Subcutaneous abdominal adipose tissue (tissue), 5 donors: ENCODE data around the gene SHROOM3.

ENCODE experiments used
- H3K27ac ChIP-seq: one replicate; pipeline ENCODE4 v1.7.0; 2013; ENCODE audit warnings: low read depth, mild to moderate bottlenecking, inconsistent platforms, low read length, moderate library complexity
- H3K27me3 ChIP-seq, 5 donors: one replicate each; pipeline ENCODE4 v1.7.0; 2013; ENCODE audit warnings: low read length in 5 of 5, inconsistent platforms in 1 of 5; ENCODE audit not compliant: control insufficient read depth in 5 of 5, insufficient read depth in 4 of 5
- H3K36me3 ChIP-seq, 5 donors: one replicate each; pipeline ENCODE4 v1.7.0; 2013; ENCODE audit warnings: low read length in 5 of 5; ENCODE audit not compliant: control insufficient read depth in 5 of 5, insufficient read depth in 5 of 5
- H3K4me1 ChIP-seq, 5 donors: one replicate each; pipeline ENCODE4 v1.7.0; 2013; ENCODE audit warnings: low read length in 5 of 5, mild to moderate bottlenecking in 3 of 5, moderate library complexity in 1 of 5; ENCODE audit not compliant: control insufficient read depth in 5 of 5, insufficient read depth in 5 of 5
- H3K4me3 ChIP-seq, 5 donors: one replicate each; pipeline ENCODE4 v1.7.0; 2013; ENCODE audit warnings: low read length in 5 of 5, low read depth in 1 of 5
- H3K9ac ChIP-seq, 5 donors: one replicate each; pipeline ENCODE4 v1.7.0; 2013; ENCODE audit warnings: low read length in 5 of 5, mild to moderate bottlenecking in 4 of 5, moderate library complexity in 3 of 5
- H3K9me3 ChIP-seq, 5 donors: one replicate each; pipeline ENCODE4 v1.7.0; 2013; ENCODE audit warnings: low read length in 5 of 5; ENCODE audit not compliant: control insufficient read depth in 5 of 5
- donor health status: healthy.
- donor health status: healthy.
- donor health status: healthy.
- donor health status: healthy.
- donor health status: healthy.

SHROOM3 gene

GRCh38 chr4:76572224-76572623, 137.2 kb downstream of the SHROOM3 start:
- H3K27ac ChIP-seq = no peak overlapping the region

GRCh38 chr4:76576824-76577223, 141.8 kb downstream of the SHROOM3 start:
- Histone ChIP-seq H3K4me1 (peaks cover 0 to 6% (median 2%) of the 10 kb centered on the region in 5 donors), H3K4me3 (no peak overlapping the region), H3K27ac (no peak overlapping the region), H3K36me3 (no peaks in the 10 kb centered on the region), H3K9me3 (no peaks in the 10 kb centered on the region), H3K9ac (no peak overlapping the region), H3K27me3 (peaks cover 0 to 5% (median 0%) of the 10 kb centered on the region in 5 donors)

More at GRCh38 chr4:76572224-76572623, 137.2 kb downstream of the SHROOM3 start:
- Histone ChIP-seq H3K4me3 (no peak overlapping the region), H3K4me1 (peaks cover 0 to 9% (median 2%) of the 10 kb centered on the region in 5 donors), H3K9me3 (no peaks in the 10 kb centered on the region), H3K27me3 (no peaks in the 10 kb centered on the region), H3K9ac (no peak overlapping the region), H3K36me3 (no peaks in the 10 kb centered on the region)

- no peak overlapping the region for H3K9ac ChIP-seq
- peaks cover 0 to 7% (median 0%) of the 10 kb centered on the region in 5 donors for H3K27me3 ChIP-seq
- peaks cover 0 to 6% (median 2%) of the 10 kb centered on the region in 5 donors for H3K4me1 ChIP-seq
- H3K9me3 ChIP-seq = no peaks in the 10 kb centered on the region
- H3K27ac ChIP-seq = no peak overlapping the region
- no peak overlapping the region for H3K4me3 ChIP-seq
- no peaks in the 10 kb centered on the region for H3K36me3 ChIP-seq
These were observed 143.1 kb downstream of the SHROOM3 start for GRCh38 chr4:76578002-76578560.

- Histone ChIP-seq H3K27me3 (peaks cover 0 to 8% (median 0%) of the 10 kb centered on the region in 5 donors), H3K27ac (no peak overlapping the region), H3K4me3 (no peak overlapping the region), H3K4me1 (no peaks in the 10 kb centered on the region), H3K9ac (no peak overlapping the region), H3K36me3 (no peaks in the 10 kb centered on the region), H3K9me3 (no peaks in the 10 kb centered on the region)
These were observed 144.8 kb downstream of the SHROOM3 start for GRCh38 chr4:76579596-76580375.

- Histone ChIP-seq H3K27me3 (peaks cover 0 to 12% (median 0%) of the 10 kb centered on the region in 5 donors), H3K9me3 (no peaks in the 10 kb centered on the region), H3K4me3 (no peak overlapping the region), H3K4me1 (peaks cover 0 to 8% (median 6%) of the 10 kb centered on the region in 5 donors), H3K36me3 (no peaks in the 10 kb centered on the region), H3K27ac (no peak overlapping the region), H3K9ac (no peak overlapping the region)
These were observed 146.3 kb downstream of the SHROOM3 start for GRCh38 chr4:76581077-76581962.

GRCh38 chr4:76582074-76582816, 147.2 kb downstream of the SHROOM3 start:
- H3K9ac ChIP-seq = no peak overlapping the region
- no peaks in the 10 kb centered on the region for H3K9me3 ChIP-seq
- H3K27me3 ChIP-seq = peaks cover 0 to 12% (median 0%) of the 10 kb centered on the region in 5 donors
- no peak overlapping the region for H3K4me3 ChIP-seq
- no peak overlapping the region for H3K27ac ChIP-seq
- H3K4me1 ChIP-seq = peaks cover 0 to 8% (median 7%) of the 10 kb centered on the region in 5 donors
- H3K36me3 ChIP-seq = no peaks in the 10 kb centered on the region

- H3K36me3 ChIP-seq = no peaks in the 10 kb centered on the region
- peaks cover 0 to 8% (median 7%) of the 10 kb centered on the region in 5 donors for H3K4me1 ChIP-seq
- no peak overlapping the region for H3K4me3 ChIP-seq
- no peaks in the 10 kb centered on the region for H3K9me3 ChIP-seq
- H3K27me3 ChIP-seq = peaks cover 0 to 12% (median 0%) of the 10 kb centered on the region in 5 donors
- H3K9ac ChIP-seq = no peak overlapping the region
- H3K27ac ChIP-seq = no peak overlapping the region
These were observed 147.7 kb downstream of the SHROOM3 start for GRCh38 chr4:76582817-76583087.

GRCh38 chr4:76584241-76585152, 149.5 kb downstream of the SHROOM3 start:
- H3K9ac ChIP-seq = no peak overlapping the region
- H3K27ac ChIP-seq = no peak overlapping the region
- H3K4me3 ChIP-seq = no peak overlapping the region
- H3K36me3 ChIP-seq = no peaks in the 10 kb centered on the region
- H3K27me3 ChIP-seq = peaks cover 0 to 12% (median 0%) of the 10 kb centered on the region in 5 donors
- H3K4me1 ChIP-seq = peaks cover 0 to 9% (median 8%) of the 10 kb centered on the region in 5 donors
- no peaks in the 10 kb centered on the region for H3K9me3 ChIP-seq

GRCh38 chr4:76585272-76585671, 150.2 kb downstream of the SHROOM3 start:
- Histone ChIP-seq H3K4me3 (no peak overlapping the region), H3K36me3 (no peaks in the 10 kb centered on the region), H3K9ac (no peak overlapping the region), H3K9me3 (no peaks in the 10 kb centered on the region), H3K27ac (no peak overlapping the region), H3K4me1 (peaks cover 0 to 16% (median 15%) of the 10 kb centered on the region in 5 donors), H3K27me3 (peaks cover 0 to 12% (median 0%) of the 10 kb centered on the region in 5 donors)
